ENCODE results near the gene LYPD6. TPM values are rescaled to one million over a fixed set of nuclear protein-coding genes. Genes with fewer than 3 reads are reported as not detected.

The LYPD6 gene
- total and polyA plus RNA-seq, 2 experiments from 2014 or later = 4.9 to 12.4 TPM

- no peak for TF ChIP-seq ZNF462 (CRISPR knock-in tag; IDR thresholded peaks at IDR 0.05)
Measured at GRCh38 chr2:149458502-149458901, 128.1 kb downstream of the LYPD6 start (continued).

- ATAC-seq (no peak), DNase-seq (ENCODE audit: low spot score) (no peak)
- H4K20me1 ChIP-seq (replicated peaks; ENCODE audit: insufficient read depth) = no peaks in the 10 kb centered on the region
- H3K79me2 ChIP-seq (replicated peaks; ENCODE audit: insufficient read depth) = no peaks in the 10 kb centered on the region
- 0 out of 2 replicates have a peak, but pooled peaks cover 7% of the 10 kb centered on the region for H3K36me3 ChIP-seq (ENCODE audit: insufficient read depth)
- Mint-ChIP-seq H3K27me3 (ENCODE audit: insufficient read depth, low read depth, poor library complexity) (no peaks in the 10 kb centered on the region), H3K9me3 (peaks cover 21% of the 10 kb centered on the region), H3K4me3 (no peak overlapping the region), H3K27ac (no peak overlapping the region), H3K36me3 (ENCODE audit: low read depth) (peaks cover 17% of the 10 kb centered on the region), H3K4me1 (no peaks in the 10 kb centered on the region)
- H3K27me3 ChIP-seq (ENCODE audit: insufficient read depth) = no peaks in the 10 kb centered on the region
- H3K4me1 ChIP-seq (ENCODE audit: insufficient read depth) = no peaks in the 10 kb centered on the region
- H3F3A ChIP-seq (replicated peaks; ENCODE audit: low read depth) = no peaks in the 10 kb centered on the region
- no peak overlapping the region for H2AFZ ChIP-seq
- no peak overlapping the region for H3K4me2 ChIP-seq
- no peak overlapping the region for H3K27ac ChIP-seq (ENCODE audit: low read depth)
- H3K9me2 ChIP-seq (ENCODE audit: insufficient read depth) = 0 out of 2 replicates have a peak, but pooled peaks cover 4% of the 10 kb centered on the region
- H3K4me3 ChIP-seq = no peak overlapping the region
- TF ChIP-seq ZNF114 (CRISPR knock-in tag; IDR thresholded peaks at IDR 0.05) = no peak
- no peak for TF ChIP-seq CREB1 (CRISPR knock-in tag; IDR thresholded peaks at IDR 0.05; ENCODE audit: low read depth)
- no peak for TF ChIP-seq REST (IDR thresholded peaks at IDR 0.05; ENCODE audit: unreplicated experiment)
- no peak for TF ChIP-seq POLR2AphosphoS5 (IDR thresholded peaks at IDR 0.05; ENCODE audit: low read depth)
- no peak for TF ChIP-seq NANOG (IDR thresholded peaks at IDR 0.05; ENCODE audit: borderline replicate concordance)
Measured at GRCh38 chr2:149463328-149464002, 133.1 kb downstream of the LYPD6 start.

All from GM23338 (cell line).